ENCODE results near the gene MDM1.

Gene MDM1

DNA sequence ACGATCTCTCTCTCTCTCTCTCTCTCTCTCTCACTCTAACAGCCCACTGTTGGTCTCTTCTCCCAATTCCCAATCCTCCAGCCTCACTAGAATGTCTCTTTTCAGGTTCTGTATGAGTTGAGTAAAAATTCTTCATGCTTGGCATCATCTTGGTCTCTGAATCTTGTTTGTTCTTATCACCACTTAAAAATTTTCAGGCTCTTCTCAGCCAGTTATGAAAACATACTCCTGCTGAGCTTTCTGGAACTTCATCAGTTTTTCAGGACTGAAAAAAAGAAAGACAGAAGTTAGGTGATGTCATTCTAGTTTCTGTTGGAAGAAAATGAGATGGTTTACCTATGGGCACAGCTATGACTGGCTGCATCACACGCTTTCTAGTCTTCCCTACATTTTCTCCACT lies 67.3 kb downstream of the MDM1 start:
- DNase-seq: no peak
- TF ChIP-seq GATA1 (IDR thresholded peaks at IDR 0.05; ENCODE audit: low read depth, low read length): no peak
- no peak for TF ChIP-seq POLR2A (IDR thresholded peaks at IDR 0.05; ENCODE audit: low read length)

DNA sequence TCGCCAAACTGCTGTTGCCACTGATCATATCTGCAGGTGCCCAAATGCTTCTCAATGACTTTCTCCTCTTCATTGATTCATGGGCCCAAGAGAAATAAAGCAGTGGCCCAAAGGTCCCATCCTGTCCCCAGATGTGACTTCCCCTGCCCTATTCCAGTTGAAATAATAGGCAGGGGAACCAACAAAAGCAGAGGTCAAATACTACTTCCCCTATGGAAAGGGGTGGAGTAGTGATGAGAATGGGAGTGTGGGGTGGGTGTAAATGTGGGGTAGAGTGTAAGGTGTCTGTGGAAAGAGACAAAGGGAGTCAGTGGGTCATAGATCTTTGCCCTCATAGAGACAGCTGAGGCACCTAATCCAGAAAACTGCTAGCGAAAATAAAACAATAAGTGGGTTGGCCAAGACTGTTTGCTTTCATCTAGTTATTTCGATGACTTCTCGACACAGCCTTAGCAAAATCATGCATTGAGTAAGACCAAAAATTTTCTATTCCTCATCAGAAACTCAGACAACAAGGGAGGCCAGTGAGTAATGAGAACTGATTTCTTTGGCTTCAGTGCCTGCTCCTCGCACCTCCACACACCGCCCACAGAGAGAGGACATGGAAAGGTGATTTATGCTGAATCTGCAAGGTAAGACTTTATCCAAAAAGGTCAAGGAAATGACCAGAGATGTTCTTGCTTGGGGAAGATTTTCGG lies 67.9 kb downstream of the MDM1 start:
- TF ChIP-seq POLR2A (IDR thresholded peaks at IDR 0.05; ENCODE audit: low read length): no peak
- DNase-seq: no peak

GRCh38 chr12:68263366-68263765 lies 68.8 kb downstream of the MDM1 start:
- TF ChIP-seq POLR2A (IDR thresholded peaks at IDR 0.05; ENCODE audit: low read length): no peak
- no peak for TF ChIP-seq GATA1 (IDR thresholded peaks at IDR 0.05; ENCODE audit: low read depth, low read length)
- no peak for DNase-seq

DNA sequence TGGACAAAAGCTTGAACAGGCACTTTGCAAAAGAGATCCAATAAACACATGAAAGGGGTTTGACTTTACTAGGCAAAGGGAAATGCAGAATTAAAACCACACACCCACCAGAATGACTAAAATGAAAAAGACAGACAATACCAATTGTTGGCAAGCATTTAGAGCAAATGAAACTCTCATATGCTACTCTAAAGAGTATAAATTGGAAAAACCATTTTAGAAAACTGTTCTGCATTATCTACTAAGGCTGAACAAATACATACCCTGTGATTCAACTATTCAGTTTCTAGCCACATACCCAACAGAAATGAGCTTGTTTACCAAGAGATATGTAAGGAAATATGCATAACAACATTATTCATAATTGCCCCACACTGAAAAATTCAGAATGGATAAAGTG lies 70.3 kb downstream of the MDM1 start:
- TF ChIP-seq POLR2A (IDR thresholded peaks at IDR 0.05; ENCODE audit: low read length): no peak
- no peak for TF ChIP-seq GATA1 (IDR thresholded peaks at IDR 0.05; ENCODE audit: low read depth, low read length)
- no peak for DNase-seq

DNA sequence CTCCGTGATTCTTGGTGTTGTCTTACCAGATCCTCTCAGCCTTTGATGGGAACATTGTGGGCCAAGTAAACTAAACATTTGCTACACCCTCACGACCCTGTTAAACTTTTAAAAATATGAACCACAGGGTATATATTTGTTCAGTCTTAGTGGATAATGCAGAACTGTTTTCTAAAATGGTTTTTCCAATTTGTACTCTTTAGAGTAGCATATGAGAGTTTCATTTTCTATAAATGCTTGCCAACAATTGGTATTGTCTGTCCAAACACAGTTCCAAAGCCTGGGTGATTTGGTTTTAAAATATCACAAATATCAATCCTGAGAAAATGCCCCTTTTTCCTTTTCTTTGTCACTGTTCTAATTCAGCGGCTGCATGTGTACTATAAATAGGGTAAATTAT lies 72.0 kb downstream of the MDM1 start:
- TF ChIP-seq POLR2A (IDR thresholded peaks at IDR 0.05; ENCODE audit: low read length) (no peak), GATA1 (IDR thresholded peaks at IDR 0.05; ENCODE audit: low read depth, low read length) (no peak)
- no peak for DNase-seq

DNA sequence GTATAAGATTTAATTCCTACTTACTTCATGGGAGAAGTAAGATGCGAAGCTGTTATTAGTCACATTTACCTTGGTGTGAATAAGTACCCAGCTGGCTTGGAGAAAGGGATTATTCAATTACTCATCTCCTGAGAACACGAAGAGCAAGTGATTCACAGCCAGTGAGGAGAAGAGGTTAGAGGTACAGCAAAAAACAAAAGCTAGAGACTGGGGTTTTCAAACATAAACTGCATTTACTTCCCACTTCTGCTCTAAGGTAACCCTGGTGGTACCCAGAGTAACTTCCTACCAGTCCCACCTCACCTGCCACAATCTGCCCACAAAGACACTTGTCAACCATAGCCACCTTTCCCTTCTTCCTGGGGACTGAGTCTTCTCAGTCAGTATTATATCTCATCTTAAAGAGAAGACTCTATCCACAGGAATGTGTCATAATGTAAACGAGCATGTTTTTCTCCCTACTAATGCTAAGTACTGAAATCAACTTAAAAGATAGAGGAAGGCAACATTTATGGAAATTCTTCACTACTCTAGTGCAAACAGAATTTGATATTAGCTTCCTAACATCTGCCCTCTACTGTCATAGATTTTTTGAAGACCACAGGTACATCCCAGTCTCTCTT lies 72.7 kb downstream of the MDM1 start:
- TF ChIP-seq POLR2A (IDR thresholded peaks at IDR 0.05; ENCODE audit: low read length): no peak
- no peak for TF ChIP-seq GATA1 (IDR thresholded peaks at IDR 0.05; ENCODE audit: low read depth, low read length)

DNA sequence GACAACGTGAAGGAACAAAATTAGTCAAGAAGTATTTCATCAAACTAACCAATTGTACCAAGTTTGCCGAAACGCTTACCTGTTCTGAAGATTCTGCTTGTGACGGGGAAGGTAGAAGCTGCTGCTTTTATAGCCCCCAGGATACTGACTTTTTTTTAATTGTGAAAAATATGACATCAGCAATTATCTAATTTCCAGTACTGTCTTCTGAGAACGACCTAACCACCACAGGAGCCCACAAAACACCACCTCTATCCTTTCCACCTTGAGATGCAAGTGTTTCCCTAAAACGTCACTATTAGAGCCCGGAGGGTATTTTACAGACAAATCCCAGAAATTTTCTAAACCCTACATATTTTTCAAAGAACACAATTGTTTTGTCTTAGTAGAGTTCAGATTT lies 78.7 kb downstream of the MDM1 start, which contains the start of gene IL22:
Gene IL22, minus strand, starts transcription at position 101 of the 400 bp plus-strand sequence. CDS start 156 bp downstream, outside the sequence.
- DNase-seq: no peak
- TF ChIP-seq POLR2A (IDR thresholded peaks at IDR 0.05; ENCODE audit: low read length) (no peak), GATA1 (IDR thresholded peaks at IDR 0.05; ENCODE audit: low read depth, low read length) (no peak)

More for the DNA sequence above, 72.7 kb downstream of the MDM1 start:
- no peak for DNase-seq

- DNase-seq: no peak
- TF ChIP-seq POLR2A (IDR thresholded peaks at IDR 0.05; ENCODE audit: low read length) (no peak), GATA1 (IDR thresholded peaks at IDR 0.05; ENCODE audit: low read depth, low read length) (no peak)
Observed at GRCh38 chr12:68252077-68252476, 80.1 kb downstream of the MDM1 start.

GRCh38 chr12:68250454-68250853 lies 81.7 kb downstream of the MDM1 start:
- no peak for DNase-seq
- TF ChIP-seq POLR2A (IDR thresholded peaks at IDR 0.05; ENCODE audit: low read length) (no peak), GATA1 (IDR thresholded peaks at IDR 0.05; ENCODE audit: low read depth, low read length) (no peak)

DNA sequence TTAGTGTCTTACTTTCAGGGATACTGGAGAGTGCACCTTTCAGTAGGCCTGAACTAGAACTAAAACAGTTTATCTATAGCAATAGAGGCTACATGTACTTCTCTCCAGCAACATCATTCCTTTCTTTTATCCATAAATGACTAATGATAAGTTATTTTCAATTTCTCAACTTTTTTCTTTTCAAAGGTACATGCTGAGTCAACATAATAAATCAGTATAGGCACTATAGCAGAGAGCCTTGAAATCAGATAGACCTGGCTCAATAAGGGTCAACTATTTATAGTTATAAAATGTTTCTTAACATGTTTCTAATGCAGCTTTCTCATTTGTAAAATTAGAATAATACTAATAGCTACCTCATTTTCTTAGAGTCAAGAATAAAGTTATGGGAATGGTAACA lies 84.4 kb downstream of the MDM1 start:
- DNase-seq: no peak

DNA sequence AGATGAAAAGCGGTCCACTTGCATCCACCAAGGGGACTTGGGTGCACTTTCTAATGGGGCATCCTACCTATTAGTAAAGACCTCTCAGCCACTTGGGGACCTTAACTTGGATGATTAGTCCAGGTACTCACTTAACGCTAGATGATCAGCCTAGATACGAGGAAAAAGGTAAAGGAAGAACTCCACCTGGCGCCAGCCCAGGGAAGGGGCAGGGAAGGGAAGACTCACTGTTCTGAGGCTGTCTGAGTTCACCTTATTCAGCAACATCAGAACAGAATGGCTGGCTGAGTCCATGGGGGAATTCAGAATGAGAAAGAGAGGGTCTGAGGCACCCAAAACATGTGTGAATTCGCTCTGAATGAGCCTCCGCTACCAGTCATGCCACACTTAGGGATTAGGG lies 85.8 kb downstream of the MDM1 start:
- no peak for TF ChIP-seq GATA1 (IDR thresholded peaks at IDR 0.05; ENCODE audit: low read depth, low read length)
- TF ChIP-seq POLR2A (IDR thresholded peaks at IDR 0.05; ENCODE audit: low read length): no peak
- DNase-seq: no peak

More for the DNA sequence above, 84.4 kb downstream of the MDM1 start:
- TF ChIP-seq POLR2A (IDR thresholded peaks at IDR 0.05; ENCODE audit: low read length) (no peak), GATA1 (IDR thresholded peaks at IDR 0.05; ENCODE audit: low read depth, low read length) (no peak)

DNA sequence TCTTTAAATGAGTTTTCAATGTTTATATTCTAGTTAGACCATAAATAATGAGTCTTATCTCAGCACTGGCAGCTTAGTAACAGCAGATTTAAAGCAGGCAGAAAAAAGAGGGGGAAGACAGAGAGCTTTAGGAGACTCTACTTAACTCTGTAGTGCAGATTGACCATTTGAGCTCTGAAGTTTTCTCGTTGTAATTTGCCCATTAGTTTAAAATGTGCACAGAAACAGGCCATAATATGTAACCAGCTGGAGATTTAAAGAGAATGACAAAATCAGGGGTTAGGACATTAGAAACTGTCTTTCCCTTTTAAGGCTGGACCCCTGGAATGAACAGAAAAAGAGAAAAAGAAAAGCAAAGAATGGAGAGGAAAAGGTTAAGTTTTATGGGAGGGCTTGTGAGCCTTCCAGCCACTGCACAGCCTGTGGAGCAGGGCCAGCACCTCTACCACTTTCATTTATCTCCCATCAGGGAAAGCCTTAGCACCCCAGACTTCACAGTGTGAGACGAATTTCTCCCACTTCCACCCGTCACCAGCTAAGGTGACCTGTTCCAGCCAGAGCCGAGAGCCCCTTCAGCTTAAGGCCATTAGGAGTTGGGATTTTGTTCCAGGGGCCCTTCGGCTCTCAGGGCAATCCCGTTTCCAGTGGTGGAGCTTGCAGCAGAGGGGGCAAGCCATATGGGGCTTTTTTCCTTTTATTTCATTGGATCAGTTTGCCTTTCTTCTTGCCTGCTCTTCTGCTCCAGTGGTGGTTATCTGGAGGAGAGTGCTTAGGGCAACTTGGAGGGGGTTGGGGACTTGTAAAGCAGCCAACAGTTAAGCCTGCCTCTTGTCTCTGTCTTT lies 86.8 kb downstream of the MDM1 start:
- no peak for DNase-seq
- TF ChIP-seq GATA1 (IDR thresholded peaks at IDR 0.05; ENCODE audit: low read depth, low read length) (no peak), POLR2A (IDR thresholded peaks at IDR 0.05; ENCODE audit: low read length) (no peak)
